ENCODE results near the gene ELMO2.

ELMO2 gene

DNA sequence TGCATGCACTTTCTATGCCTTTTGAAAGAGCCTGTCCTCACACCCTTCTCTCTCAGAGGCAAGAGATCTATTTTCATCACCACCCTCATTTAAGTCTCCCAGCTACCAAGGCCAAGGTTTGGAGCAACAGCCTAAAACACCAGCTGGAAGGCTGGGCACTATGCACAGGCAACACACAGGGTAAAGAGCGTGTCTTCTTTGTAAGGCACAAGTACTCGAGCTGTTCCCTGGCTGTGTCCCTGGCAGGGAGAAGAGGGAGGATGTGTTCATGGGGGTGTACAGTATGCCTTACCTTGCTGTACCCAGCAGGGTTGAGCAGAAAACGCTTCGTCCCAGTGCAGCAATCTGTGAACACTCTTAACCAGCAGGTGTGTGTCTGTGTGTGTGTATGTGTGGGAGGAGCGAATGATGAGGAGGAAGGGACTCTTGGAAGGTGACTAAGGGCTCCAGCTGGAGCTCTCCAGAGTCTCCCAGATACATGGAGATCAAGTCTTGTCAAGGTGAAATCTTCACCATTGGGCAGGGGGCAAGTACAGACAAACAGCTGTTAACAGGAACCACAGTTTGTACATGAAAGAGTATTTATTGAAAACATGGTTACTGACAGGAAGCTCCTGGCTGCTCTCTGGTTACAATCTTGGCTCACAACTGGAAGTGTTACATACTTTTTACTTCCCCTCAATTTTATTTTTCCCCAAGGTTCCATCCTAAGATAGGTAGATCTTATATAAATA, 40.8 kb downstream of the ELMO2 start:
- DNase-seq: no peak

DNA sequence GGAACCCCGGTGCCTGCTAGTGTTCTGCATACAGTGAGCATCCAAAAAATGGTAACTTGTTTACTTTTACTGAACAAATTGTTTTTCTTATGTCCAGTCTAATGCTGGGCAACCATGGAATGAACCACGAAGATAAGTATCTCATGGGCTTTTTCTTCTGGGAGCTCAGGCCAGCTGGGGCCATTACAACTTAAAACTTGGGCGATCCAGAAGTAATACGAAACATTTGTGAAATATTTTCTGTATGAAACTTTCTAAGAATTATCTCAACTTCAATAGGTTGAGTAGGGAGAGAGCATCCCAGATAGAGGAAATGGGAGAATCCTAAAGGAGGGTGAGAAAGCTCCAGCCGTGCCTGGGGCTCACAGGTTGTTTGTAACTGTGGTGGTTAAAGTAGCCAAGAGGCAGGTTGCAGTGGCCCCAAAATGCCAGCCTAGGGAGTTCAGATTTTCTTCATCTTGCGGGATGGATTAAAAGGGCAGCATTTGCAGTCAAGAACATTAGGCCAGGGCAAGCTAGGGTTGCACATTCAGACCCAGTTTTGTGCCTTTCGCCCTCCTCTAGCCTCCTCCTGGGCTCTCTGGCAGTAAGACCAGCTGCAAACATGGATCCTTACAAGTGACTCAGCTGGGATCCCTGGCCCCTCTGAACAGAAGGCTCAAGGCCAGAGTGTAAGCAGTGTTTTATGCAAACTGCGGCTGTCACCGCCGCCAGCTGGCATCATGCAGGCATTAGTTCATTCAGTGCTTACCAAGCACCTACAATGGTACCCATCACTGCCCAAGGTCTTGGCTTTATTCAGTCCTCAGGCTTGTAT, 41.5 kb downstream of the ELMO2 start:
- DNase-seq: no peak

DNA sequence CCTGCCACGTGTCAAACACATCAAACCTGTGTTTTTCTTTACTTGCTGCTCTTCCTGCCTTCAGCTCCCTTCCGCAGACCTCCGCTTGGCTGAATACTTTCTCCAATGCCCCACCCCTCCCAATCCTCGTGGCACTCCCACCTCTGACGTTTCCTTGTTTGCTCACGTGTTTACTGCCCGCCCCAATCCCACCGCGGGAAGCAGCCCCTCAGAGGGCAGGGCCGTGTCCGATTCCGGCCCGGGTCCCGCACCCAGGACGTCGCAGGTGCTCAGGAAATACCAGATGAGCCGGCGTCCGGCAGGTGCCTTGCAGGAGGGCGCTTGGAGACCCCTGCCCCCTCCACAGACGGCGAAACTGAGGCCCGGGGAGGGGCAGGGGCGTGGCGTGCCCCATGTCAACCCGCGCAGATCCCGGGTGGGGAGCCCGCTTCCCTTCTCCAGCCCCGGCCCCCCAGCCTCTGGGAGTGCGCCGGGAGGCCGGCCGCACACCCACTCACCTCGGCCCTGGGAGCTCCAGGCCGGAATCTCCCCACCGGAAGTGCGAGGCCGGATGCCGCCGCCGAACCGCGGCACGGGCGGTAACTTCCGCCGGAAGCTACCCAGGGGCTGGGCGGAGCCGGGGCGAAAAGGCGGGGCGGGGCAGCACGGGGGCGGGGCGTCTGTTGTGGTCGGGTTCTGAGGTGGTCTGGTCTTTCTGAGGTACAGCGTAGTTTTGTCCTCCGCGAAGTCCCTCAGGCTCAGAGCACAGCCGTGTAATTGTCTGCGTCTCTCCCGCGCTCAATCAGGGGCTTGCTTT, 42.3 kb downstream of the ELMO2 start:
- DNase-seq: peak; percentile 91

DNA sequence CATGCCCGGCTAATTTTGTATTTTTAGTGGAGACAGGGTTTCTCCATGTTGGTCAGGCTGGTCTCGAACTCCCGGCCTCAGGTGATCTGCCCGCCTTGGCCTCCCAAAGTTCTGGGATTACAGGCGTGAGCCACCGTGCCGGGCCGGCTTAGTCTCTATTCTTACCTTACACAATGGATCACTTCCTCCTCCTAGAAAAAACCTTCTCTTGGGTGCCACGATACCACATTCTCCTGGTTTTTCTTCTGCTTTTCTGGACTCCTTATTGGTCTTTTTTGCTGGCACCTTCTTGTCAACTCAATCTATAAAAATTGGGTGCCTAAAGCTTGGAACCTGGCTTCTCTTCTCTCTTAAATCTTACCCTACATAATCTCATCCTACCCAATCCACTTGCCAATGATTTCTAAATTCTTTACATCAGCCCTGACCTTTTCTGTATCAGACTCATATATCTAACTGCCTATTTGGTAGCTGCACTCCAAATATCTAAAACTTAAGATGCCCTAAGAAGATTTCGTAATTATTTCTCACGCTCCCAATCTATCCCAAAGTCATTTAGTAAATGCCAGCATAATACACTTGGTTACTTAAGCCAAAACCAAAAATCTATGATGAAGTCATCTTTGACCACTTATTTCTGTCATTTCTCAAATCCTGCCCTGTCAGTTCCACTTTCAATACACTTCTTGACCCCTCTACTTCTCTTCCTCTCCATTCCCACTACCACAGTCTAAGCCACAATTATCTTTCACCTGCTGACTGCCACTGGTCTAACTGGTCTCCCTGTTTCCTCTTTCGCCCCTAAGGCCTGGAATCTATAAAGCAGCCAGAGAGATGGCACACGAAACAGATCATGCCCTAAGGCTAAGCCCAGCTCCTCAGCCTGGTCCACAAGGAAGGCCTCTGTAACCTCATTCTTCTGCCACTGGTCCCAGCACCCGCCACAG, 43.2 kb downstream of the ELMO2 start:
- DNase-seq: no peak

DNA sequence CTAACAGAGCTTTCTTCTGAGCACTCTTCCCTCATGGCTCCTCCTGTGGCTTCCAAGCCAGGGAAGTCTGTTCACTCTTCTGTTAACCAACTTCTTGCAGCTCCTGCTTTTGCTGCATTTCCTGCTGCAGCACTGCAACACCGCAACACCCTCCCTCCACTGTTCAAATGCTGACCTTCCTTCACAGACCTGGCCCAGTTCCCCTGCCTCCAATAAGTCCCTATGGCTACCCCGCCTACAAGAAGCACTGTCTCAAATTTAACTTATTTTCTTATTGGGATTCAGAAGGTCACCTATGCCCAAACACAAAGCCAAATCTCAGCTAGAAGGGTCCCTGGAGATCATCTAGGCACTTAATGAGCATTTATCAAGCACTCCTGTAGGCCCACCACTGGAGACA, 44.6 kb downstream of the ELMO2 start:
- DNase-seq: no peak

DNA sequence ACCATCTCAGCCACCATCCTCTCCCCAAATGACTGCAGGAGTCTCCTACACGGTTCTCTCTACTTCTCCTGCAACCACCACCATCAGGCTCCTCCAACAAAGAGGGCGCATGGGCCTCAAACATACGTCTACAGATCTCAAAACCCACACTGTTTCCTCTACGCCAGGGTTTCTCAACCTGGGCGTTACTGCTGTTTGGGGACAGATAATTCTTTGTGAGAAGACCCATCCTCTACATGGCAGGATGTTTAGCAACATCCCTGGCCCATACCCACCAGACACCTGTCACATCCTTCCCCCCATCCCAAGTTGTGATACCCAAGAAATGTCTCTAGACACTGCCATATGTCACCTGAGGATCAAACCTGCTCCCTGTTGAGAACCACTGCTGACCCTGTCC, 45.0 kb downstream of the ELMO2 start:
- no peak for DNase-seq

DNA sequence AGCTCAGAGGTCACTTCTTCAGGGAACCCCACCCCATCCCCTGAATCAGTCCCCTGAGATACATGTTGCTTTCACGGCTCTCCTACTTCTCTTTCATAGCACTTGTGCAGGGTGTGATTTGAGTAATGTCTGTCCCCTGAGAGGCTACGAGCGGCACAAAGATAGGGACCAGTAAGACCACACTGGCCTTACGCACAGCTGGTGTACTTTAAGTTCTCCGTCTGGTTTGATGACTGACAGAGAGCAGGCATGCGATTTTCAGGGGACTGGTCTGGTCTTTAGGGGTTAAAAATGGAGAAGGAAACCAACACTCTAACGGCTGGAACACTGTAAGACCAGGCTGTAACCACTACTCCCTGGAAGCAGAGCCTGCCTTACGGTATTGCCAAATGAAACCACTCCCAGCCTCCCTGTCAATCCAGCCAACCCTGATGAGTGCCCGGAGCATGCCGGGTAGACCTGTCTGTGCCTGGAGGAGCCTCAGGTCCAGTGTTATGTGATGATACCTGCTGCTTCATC, 47.1 kb downstream of the ELMO2 start:
- no peak for DNase-seq

DNA sequence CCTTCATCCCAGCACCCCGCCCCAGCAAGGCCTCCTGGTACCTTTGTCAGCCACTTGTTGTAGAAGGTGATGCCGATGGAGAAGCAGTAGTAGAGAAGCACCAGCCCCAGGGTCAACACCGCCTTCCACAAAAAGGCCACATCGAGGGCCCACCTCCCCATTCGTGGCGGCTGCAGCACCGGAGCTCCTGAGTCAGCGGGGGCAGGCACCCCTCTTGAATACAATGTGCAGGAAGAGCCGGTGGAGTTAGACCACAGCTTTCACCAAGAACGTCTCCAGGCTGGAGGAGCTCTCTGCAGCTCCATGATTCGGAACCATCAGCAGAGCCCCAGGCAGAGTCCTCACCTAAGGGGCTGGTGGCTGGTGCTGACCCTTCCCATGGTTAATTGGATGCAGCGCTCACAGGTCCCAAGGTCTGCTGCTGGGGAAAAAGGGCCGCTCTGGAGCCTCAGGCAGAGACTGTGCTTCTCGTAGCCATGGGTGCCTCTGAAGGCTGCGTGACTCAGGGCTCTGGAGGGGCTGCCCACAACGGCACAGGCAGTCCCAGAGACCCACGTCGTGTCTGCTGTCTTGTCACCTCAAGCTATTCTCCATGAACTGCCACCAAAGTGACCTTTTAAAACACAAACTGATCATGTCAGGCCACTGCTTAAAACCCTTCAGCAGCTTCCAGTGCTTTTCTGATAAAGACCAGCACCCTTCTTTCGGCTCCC, 47.9 kb downstream of the ELMO2 start:
- DNase-seq: no peak

DNA sequence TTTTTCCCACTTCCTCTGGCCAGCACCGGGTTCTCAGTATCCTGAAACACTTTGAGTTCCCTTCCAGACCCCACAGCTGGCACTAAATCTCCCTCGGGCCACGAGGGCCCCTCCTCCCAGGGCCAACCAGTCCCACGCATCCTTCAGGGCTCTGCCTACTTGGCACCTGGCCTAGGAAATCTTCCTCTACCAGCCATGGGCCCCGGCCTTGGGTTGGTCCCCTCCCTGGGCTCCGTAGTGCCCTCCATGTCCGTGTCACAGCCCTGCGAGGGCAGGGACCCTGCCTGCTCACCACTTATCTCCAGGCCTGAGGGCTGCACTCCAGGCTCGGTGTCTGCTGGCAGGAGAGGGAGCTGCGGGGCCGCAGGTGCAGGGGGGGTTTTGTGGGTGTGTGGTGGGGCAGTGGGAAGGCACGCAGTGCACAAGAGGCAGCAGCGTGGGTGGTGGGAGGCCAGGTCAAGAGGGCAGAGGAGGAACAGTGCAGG, 49.3 kb downstream of the ELMO2 start:
- DNase-seq: no peak

DNA sequence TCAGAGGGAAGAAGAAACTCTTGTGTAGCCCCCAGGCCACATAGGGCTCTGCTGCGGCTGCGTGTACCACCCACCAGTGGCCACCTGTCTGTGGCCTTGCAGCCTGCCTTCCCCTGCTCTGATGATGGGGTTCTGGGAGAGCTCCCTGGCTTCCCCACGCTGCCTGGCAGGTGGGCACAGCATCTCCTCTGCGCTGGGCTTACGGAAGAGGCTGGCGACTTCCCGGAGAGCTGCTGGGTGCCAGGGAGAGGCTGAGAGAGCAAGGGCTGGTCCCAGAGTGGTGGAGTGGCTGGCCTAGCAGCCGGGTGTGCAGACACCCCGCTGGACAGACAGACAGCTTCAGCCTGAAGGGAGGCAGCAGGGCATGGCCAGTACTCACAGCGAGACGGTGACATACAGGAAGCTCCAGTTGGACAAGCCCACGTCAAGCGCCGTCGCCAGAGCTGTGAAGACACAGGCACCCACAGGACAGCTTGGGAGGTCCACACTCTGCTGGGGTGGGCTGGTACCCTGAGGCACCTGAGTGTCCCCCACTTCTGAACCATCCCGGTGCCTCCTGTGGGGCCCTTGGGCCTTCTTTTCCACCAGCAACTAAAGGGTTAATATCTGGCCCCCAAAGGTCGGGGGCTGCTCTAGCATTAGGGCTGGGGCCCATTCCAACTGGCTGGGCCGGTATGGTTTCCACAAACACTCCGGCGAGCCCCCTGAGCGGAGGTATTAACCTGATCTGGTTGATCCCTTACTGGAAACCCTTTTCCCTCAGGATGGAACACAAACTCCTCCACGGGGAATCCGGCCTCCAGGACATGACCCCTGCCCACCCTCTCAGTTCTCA, 50.0 kb downstream of the ELMO2 start:
- DNase-seq: no peak

DNA sequence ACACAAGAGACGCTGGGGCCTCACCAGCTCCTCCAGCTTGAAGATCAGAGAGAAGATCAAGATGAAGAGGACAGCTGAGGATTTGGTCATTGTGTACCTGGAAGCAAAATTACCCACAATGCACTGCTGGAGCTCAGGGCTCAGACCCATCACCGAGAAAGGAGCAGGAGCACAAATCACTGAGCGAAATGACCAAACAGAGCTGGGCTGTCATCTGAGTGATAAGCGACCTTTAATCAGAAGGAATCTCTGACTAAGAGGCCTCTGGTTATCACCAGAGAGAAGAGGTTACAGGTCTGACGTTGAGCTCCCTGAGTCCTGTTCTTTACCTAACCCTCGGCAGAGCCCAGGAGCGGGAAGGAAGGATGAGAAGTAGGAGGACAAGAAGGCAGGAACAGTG, 50.6 kb downstream of the ELMO2 start:
- DNase-seq: no peak

DNA sequence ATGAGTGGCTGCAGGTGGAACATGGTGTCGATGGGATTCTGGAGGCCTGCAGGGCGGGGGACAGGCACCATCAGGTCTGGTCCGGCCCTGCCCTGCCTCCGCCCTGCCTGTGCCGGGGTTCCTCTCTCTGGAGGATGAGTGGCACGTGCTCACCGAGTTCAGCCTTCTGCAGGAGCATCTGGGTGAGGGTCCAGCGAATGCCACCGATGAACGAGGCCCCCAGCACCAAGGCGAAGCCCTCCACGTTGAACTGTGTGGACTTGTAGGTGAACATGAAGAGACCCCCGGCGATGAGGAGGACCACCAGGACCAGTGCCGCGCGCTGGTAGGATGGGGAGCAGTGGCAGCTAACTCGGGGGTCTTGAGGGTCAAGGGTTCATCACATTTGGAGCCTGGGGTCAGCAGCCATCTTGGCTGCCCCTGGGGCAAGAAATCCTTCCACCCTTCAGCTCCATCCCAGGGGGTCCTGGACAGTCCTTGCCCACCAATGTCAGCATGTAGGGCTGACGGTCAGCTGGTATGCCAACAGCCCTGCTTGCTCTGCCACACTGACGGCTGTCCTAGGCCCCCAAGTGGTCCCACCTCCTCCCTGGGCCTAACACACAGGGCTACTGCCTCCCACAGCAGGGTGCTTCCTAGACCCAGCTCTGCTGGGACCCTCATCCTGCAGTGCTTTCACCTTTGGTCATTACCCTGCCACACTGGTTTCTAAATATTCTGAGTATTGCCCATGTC, 51.3 kb downstream of the ELMO2 start:
- DNase-seq: no peak

DNA sequence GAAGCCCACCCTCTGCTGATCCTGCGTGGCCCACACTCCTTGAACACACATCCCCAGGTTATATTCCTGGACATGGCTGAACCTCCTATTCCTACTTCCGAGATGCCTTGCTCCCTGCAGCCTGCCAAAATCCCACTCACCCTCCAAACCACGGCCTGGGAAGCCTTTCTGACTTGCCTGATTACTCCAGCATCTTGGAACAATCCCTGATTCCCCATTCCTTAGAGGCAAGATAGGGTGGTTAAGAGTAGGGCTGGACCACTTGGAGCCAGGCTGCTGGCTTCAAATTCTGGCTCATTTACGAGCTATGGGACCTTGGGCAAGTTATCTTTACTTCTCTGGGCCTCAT, 52.2 kb downstream of the ELMO2 start:
- no peak for DNase-seq

DNA sequence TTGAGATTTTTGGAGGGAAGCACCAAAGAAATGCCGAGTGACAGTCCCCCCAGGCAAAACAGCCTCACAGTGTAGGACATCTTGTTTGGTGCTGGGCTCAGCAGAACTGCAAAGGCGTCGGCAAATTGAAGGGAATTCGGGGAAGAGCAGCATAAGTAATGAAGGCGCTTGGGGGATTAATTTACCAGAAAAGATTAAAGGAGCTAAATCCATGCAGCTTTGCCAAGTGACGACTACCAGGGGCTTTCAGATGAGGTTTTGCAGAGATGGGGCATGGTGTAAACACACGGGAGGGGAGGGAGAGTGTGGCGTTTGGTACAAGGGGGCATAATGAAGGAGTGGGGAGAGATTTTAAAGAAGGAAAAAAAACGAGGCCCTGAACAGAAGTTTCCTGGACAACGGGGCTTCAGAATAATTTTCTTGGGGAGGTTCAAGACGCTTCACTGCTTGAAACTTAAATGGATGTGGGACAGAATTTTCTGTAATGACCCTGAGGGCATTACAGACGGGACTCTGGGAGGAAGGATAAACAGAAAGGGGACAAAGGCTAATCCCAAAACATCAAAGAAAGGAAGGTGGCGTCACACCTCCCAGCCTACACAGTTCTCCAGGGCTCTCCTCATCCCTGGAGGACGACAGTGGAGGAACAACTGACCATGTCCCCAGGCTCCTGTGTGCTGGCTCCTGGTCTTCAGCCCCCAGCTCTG, 52.8 kb downstream of the ELMO2 start:
- no peak for DNase-seq

DNA sequence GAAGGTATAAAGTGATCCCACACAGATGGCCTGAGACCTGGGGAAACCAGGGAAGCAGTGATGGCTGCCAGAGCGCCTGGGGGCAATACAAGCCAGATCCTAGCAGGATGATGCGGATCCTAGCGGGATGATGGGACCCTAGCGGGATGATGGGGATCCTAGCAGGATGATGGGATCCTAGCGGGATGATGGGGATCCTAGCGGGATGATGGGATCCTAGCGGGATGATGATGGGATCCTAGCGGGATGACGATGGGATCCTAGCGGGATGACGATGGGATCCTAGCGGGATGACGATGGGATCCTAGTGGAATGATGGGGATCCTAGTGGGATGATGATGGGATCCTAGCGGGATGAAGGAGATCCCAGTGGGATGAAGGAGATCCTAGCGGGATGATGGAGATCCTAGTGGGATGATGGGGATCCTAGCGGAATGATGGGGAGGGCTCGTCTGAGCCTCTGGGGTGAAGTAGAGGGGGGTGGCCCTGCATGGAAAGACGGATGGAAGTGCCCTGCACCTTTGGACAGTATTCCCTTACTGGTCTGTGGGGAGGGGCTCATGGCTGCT, 54.0 kb downstream of the ELMO2 start:
- DNase-seq: no peak

DNA sequence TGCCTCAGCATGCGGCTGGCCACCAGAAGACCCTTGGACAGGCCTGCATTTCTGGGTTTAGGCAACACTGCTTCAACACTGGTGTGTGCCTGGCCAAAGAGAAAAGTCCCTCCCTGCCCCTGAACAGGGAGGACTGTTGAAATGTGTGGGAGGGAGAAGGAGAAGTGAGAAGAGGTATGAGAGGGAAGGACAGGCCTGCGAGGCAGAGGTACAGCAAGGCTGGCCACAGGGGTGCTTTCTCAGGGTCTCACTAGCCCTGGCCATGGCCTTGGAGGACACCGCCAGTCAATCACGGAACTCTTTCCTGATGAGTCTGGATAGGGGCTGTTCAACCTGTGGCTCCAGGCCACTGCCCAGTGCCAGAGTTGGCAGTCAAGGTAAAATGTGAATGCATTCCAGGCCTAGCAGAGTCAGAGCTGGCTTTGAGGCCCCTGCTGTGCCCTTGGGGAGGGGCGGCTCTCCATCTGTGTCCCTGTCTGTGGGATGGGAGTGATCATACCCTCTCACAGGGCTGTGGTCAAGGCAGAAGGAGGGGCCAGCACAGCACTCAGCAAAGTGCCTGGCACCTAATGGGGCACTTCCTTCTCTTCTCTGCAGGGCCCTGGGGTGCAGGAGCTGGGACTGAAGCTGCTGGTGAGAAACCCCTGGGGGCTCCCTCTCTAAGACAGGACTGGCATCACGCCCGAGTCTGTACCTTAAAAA, 54.9 kb downstream of the ELMO2 start:
- no peak for DNase-seq

DNA sequence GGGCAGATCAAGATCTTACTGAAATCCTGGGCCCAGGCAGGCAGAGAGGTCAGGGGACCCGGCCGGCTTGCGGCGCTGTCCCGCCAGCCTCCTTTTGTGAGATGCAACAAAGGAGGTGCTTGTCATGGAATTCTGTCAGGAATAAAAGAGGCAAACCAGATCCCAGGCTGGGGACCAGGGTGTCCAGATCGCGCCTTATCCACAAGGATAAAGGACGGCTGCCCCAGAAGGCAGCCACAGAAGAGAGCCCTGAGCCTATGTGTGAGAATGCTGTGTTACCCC, 55.5 kb downstream of the ELMO2 start:
- DNase-seq: no peak

DNA sequence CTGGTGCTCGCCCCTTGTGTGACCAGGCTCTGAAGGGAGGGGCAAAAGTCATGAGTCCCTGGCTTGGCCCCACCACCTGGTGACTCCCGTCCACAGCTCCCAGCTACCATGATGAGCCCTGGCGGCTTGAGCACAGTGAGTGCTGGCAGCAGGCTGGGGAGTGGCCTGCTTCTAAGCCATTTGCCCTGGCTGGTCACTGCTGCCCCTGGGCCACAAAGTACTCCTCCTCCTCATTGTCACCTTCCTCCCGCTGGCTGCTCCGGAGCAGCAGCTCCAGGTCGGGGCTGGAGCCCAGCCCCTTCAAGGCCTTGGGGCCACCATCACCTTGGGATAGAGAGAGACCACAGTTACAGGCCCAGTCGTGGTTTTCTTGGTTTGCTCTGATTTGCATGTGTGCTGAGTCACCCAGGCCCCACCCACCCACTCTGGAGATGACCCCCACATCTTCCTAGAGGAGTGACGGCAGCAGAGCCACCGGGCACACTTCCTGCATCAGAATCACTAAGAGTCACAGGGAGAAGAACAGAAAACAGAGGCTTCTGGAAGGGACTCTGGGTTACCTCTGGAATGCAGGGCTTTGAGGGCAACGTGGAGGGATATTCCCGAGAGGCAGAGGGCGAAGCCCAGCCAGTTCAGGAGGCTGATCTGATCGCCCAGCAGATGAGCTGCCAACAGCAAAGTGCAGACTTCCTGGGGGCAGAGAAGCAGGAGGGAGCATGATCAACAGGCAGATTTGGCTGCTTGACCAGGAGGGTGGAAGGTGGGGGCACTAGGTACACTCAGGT, 56.0 kb downstream of the ELMO2 start:
- DNase-seq: no peak

All from 8988T (cell line).